ENCODE results near the gene ZNF678.

DNA sequence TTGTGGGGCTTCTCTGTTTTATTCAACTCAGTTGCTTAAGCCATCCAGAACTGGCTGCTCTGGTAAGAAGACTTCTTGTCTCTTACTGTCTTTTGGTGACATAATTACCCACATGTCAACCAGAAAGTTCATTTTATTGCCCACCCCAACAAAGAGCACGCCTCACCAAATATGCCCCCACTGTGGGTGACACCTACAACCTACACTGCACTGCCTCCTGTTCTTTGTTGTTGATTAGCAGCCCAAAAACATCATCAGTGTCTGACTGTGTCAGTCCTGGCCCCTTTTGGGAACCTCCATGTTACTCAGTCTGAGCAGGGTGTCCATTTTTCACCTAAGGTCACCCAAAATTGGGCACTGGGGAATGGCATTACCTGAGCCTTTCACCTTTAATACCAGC lies 49.3 kb downstream of the ZNF678 start:
- TF ChIP-seq, protein P1, sequence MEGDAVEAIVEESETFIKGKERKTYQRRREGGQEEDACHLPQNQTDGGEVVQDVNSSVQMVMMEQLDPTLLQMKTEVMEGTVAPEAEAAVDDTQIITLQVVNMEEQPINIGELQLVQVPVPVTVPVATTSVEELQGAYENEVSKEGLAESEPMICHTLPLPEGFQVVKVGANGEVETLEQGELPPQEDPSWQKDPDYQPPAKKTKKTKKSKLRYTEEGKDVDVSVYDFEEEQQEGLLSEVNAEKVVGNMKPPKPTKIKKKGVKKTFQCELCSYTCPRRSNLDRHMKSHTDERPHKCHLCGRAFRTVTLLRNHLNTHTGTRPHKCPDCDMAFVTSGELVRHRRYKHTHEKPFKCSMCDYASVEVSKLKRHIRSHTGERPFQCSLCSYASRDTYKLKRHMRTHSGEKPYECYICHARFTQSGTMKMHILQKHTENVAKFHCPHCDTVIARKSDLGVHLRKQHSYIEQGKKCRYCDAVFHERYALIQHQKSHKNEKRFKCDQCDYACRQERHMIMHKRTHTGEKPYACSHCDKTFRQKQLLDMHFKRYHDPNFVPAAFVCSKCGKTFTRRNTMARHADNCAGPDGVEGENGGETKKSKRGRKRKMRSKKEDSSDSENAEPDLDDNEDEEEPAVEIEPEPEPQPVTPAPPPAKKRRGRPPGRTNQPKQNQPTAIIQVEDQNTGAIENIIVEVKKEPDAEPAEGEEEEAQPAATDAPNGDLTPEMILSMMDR (IDR thresholded peaks at IDR 0.05), result no peak
- TF ChIP-seq POLR2A (IDR thresholded peaks at IDR 0.05; ENCODE audit: low read length), result no peak
- TF ChIP-seq MAFK (IDR thresholded peaks at IDR 0.05; ENCODE audit: partially characterized antibody), result no peak
- TF ChIP-seq CBX2 (IDR thresholded peaks at IDR 0.05; ENCODE audit: borderline replicate concordance, low read depth), result no peak
- no peak for TF ChIP-seq MAX (IDR thresholded peaks at IDR 0.05)
- no peak for TF ChIP-seq EHMT2 (IDR thresholded peaks at IDR 0.05; ENCODE audit: low read depth)
- TF ChIP-seq ZFP36 (IDR thresholded peaks at IDR 0.05; ENCODE audit: borderline replicate concordance, partially characterized antibody), result no peak
